Breast epithelium (tissue), 3 donors: Measurements from ENCODE around the gene NEDD4L.

Experiments used
- POLR2A ChIP-seq: fragments of 450-650 bp; IDR thresholded peaks from one replicate; pipeline ENCODE4 v1.6.1; 2016; ENCODE audit warnings: antibody characterized with exemption, mild to moderate bottlenecking, moderate library complexity
- POLR2AphosphoS5 ChIP-seq, 3 donors: sonication (generic); formaldehyde crosslinking; IDR thresholded peaks; one replicate each; pipeline ENCODE4 v1.6.1; 2017; ENCODE audit warnings: antibody characterized with exemption in 3 of 3

- no peak for TF ChIP-seq POLR2AphosphoS5 (IDR thresholded peaks at IDR 0.05)
- TF ChIP-seq POLR2A = no peak
Observed at GRCh38 chr18:58335223-58335622, 291.2 kb downstream of the NEDD4L start.
